ENCODE data around the gene ZNF331. TPM values are rescaled to one million over a fixed set of nuclear protein-coding genes. Genes with fewer than 3 reads are reported as not detected.

The ZNF331 gene
- total and polyA plus RNA-seq, 2 of the 8 experiments (the other 6 are each of a cell fraction or from before 2014, with no cell fraction given) = 30.0 to 44.1 TPM

- TF ChIP-seq SIN3A (conservative IDR thresholded peaks at IDR 0.05 in 1 of 2, IDR thresholded peaks at IDR 0.05 in 1 of 2; ENCODE audit: low read depth in 1 of 2, low read length in 2 of 2) = peak; percentile 88 to 94
- TF ChIP-seq FOSL1 (IDR thresholded peaks at IDR 0.05; ENCODE audit: insufficient read depth, low read depth, low read length) = no peak
- no peak for TF ChIP-seq POU5F1 (IDR thresholded peaks at IDR 0.05; ENCODE audit: low read depth, low read length)
- peak; percentile 75 for TF ChIP-seq KDM4A (IDR thresholded peaks at IDR 0.05; ENCODE audit: low read depth, low read length, severe bottlenecking)
- no peak for TF ChIP-seq BACH1 (IDR thresholded peaks at IDR 0.05; ENCODE audit: low read length)
- no peak for TF ChIP-seq GTF2F1 (IDR thresholded peaks at IDR 0.05; ENCODE audit: borderline replicate concordance, low read depth, low read length)
- no peak for TF ChIP-seq RNF2 (IDR thresholded peaks at IDR 0.05; ENCODE audit: borderline replicate concordance, low read depth, low read length, missing control alignments, poor library complexity, severe bottlenecking)
- TF ChIP-seq JUN (IDR thresholded peaks at IDR 0.05; ENCODE audit: low read depth, low read length) = no peak
- TF ChIP-seq KDM1A (IDR thresholded peaks at IDR 0.05; ENCODE audit: borderline replicate concordance, low read length) = no peak
- no peak for TF ChIP-seq BRCA1 (IDR thresholded peaks at IDR 0.05; ENCODE audit: low read depth, low read length)
- peak; percentile 41; the same call in 1 of the 2 replicates for TF ChIP-seq SP1 (IDR thresholded peaks at IDR 0.05; ENCODE audit: low read depth, low read length)
- no peak for TF ChIP-seq JUND (IDR thresholded peaks at IDR 0.05; ENCODE audit: low read length)
- peak; percentile 70 for TF ChIP-seq ASH2L (IDR thresholded peaks at IDR 0.05; ENCODE audit: low read length)
- TF ChIP-seq E2F6 (IDR thresholded peaks at IDR 0.05) = peak; percentile 99
- no peak for TF ChIP-seq RAD21 (IDR thresholded peaks at IDR 0.05 in 1 of 2, conservative IDR thresholded peaks at IDR 0.05 in 1 of 2; ENCODE audit: low read depth in 2 of 2, low read length in 2 of 2)
- no peak for TF ChIP-seq CTCF (IDR thresholded peaks at IDR 0.05; ENCODE audit: control extremely low read depth in 1 of 3, insufficient read depth in 1 of 3, low read depth in 1 of 3, low read length in 3 of 3)
- TF ChIP-seq SIRT6 (IDR thresholded peaks at IDR 0.05; ENCODE audit: low read length) = no peak
- peak; percentile 51 for TF ChIP-seq NANOG (IDR thresholded peaks at IDR 0.05; ENCODE audit: insufficient read depth, low read depth, low read length, poor library complexity, severe bottlenecking)
- no peak for TF ChIP-seq EZH2 (IDR thresholded peaks at IDR 0.05; ENCODE audit: low read depth, low read length, severe bottlenecking)
- TF ChIP-seq CHD1 (IDR thresholded peaks at IDR 0.05; ENCODE audit: low read depth, low read length) = no peak
These were observed 17.2 kb upstream of the ZNF331 start (continued) for GRCh38 chr19:53520547-53521372.

Measured in H1 (cell line).